Measurements from ENCODE around the gene PIM3.

- TF ChIP-seq EP300 (IDR thresholded peaks at IDR 0.05; ENCODE audit: borderline replicate concordance in 1 of 2, low read depth in 1 of 2, low read length in 1 of 2) = no peak
- no peak for TF ChIP-seq CTCF (IDR thresholded peaks at IDR 0.05)
- no peak for TF ChIP-seq SIN3A (IDR thresholded peaks at IDR 0.05; ENCODE audit: borderline replicate concordance, low read depth, low read length)
- TF ChIP-seq POLR2AphosphoS5 (IDR thresholded peaks at IDR 0.05; ENCODE audit: low read depth, low read length) = no peak
- no peak for TF ChIP-seq TEAD4 (IDR thresholded peaks at IDR 0.05; ENCODE audit: borderline replicate concordance, insufficient read depth)
- no peak for TF ChIP-seq RFX5 (IDR thresholded peaks at IDR 0.05; ENCODE audit: low read length)
- no peak for TF ChIP-seq EZH2phosphoT487 (IDR thresholded peaks at IDR 0.05; ENCODE audit: borderline replicate concordance, low read depth)
- no peak for TF ChIP-seq GABPA (IDR thresholded peaks at IDR 0.05; ENCODE audit: low read depth)
- TF ChIP-seq JUND (IDR thresholded peaks at IDR 0.05) = no peak
- TF ChIP-seq USF2 (IDR thresholded peaks at IDR 0.05; ENCODE audit: borderline replicate concordance, low read depth, low read length) = no peak
- TF ChIP-seq SMC3 (IDR thresholded peaks at IDR 0.05; ENCODE audit: low read depth, low read length) = no peak
- TF ChIP-seq RAD21 (IDR thresholded peaks at IDR 0.05; ENCODE audit: low read length) = no peak
Observed at GRCh38 chr22:49929994-49930575, 30.5 kb upstream of the PIM3 start.
